ENCODE data around the gene DPYSL5. TPM values are rescaled to one million over a fixed set of nuclear protein-coding genes. Genes with fewer than 3 reads are reported as not detected.
"Not testable (repeated sequence)": the region's sequence is repeated elsewhere in the genome, so short reads cannot be mapped to it uniquely, and the experiment has no call there.

Gene DPYSL5
- total RNA-seq, 1 donor from 2014 or later: 0.19 TPM

- no peak for DNase-seq (ENCODE audit: low spot score)
- intact Hi-C loops (cut with DNase I): no loop called here
These were observed 16.7 kb downstream of the DPYSL5 start for GRCh38 chr2:26864646-26865045.

- intact Hi-C loops (cut with DNase I): no loop called here
These were observed 22.7 kb downstream of the DPYSL5 start for GRCh38 chr2:26870585-26871095.

GRCh38 chr2:26873286-26873983 lies 25.5 kb downstream of the DPYSL5 start:
- no peak for DNase-seq (ENCODE audit: low spot score)
- intact Hi-C loops (cut with DNase I): no loop called here

More at GRCh38 chr2:26870585-26871095, 22.7 kb downstream of the DPYSL5 start:
- no peak for DNase-seq (ENCODE audit: low spot score)

- no peak for DNase-seq (ENCODE audit: low spot score)
- intact Hi-C loops (cut with DNase I): no loop called here
These were observed 26.6 kb downstream of the DPYSL5 start for GRCh38 chr2:26874514-26874913.

- intact Hi-C loops (cut with DNase I): no loop called here
These were observed 27.2 kb downstream of the DPYSL5 start for GRCh38 chr2:26875065-26875634.

DNA sequence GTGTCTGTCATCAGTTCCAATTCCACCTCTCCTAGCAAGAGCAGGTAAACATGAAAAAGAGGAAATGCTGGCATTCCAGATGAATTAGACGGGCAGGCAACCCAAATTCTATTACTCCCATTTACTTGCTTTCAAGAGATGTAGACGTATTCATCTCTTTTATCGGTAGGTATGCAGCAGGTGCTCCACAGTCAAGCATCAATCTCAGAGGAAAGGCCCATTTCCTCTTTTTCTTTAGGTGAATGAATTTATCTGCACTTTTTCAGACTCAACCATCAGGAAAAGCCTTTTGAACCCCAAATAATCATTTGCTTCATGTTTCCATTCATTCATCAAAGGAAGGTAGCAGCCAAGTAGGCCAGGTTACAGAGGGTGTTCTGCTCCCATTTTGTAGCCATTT lies 27.9 kb downstream of the DPYSL5 start:
- intact Hi-C loops (cut with DNase I): no loop called here

More at GRCh38 chr2:26875065-26875634, 27.2 kb downstream of the DPYSL5 start:
- no peak for DNase-seq (ENCODE audit: low spot score)

GRCh38 chr2:26876260-26876659 lies 28.3 kb downstream of the DPYSL5 start:
- intact Hi-C loops (cut with DNase I): no loop called here
- DNase-seq (ENCODE audit: low spot score): no peak

More for the DNA sequence above, 27.9 kb downstream of the DPYSL5 start:
- no peak for DNase-seq (ENCODE audit: low spot score)

GRCh38 chr2:26877276-26877675 lies 29.3 kb downstream of the DPYSL5 start:
- intact Hi-C loops (cut with DNase I): no loop called here

GRCh38 chr2:26880161-26880560 lies 32.2 kb downstream of the DPYSL5 start:
- intact Hi-C loops (cut with DNase I): no loop called here
- DNase-seq (ENCODE audit: low spot score): no peak

More at GRCh38 chr2:26877276-26877675, 29.3 kb downstream of the DPYSL5 start:
- DNase-seq (ENCODE audit: low spot score): no peak

- intact Hi-C loops (cut with DNase I): no loop called here
- no peak for DNase-seq (ENCODE audit: low spot score)
These were observed 33.0 kb downstream of the DPYSL5 start for GRCh38 chr2:26880910-26881435.

GRCh38 chr2:26882220-26882619 lies 34.3 kb downstream of the DPYSL5 start:
- intact Hi-C loops (cut with DNase I); DNase-seq (ENCODE audit: low spot score): not testable (repeated sequence)

DNA sequence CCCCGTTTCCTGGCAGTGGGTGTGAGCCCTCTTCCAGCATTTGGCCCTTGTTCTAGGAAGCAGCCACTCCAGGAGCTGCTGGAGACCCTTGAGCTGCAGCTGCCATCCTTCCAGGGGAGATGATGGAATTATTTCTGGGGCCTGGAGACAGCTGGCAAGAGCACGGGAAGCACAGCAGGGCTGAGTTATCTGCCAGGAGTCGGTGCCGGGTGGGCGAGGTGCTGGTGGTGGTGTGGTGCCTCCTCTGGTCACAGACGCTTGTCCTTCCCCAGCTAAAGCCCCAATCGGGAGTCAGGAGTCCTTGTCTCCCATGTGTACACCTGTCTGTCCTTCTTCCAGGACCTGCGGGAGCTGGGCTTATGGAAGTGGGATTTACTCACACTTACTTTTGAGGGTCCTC lies 36.0 kb downstream of the DPYSL5 start:
- intact Hi-C loops (cut with DNase I): no loop called here
- DNase-seq (ENCODE audit: low spot score): no peak

- DNase-seq (ENCODE audit: low spot score): no peak
- intact Hi-C loops (cut with DNase I): no loop called here
These were observed 36.6 kb downstream of the DPYSL5 start for GRCh38 chr2:26884486-26884885.

DNA sequence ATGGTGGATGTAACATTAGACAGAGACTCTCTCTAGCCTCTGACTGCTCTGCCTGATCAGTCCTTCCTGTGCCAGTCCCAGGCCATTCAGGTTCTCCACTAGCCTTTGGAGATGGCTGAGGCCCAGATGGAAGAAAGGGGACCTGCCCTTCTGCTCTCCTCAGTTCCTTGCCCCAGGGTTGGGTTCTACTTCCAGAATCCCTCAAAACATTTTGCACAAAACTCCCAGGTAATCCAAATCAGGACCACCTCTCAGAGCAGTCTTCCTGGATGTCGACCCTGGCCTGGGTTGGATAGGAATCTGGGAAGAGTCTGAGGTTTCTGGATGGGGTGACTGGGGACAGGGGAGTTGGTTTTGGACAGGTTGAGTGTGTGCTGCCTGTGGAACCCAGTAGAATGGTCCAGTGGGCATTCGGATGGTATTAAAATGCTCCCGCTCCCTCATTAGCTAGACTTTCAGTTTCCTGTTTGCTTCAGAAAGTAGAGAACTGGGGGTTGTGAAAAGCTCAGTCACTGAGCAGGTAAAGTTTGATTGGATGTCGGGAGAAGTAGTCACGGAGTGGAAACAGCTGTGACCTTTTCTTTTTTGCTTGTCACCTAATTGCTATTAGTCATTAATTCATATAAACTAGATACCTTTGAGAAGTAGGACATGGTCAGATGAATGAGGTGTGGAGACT lies 37.9 kb downstream of the DPYSL5 start:
- no peak for DNase-seq (ENCODE audit: low spot score)
- intact Hi-C loops (cut with DNase I): no loop called here

- DNase-seq (ENCODE audit: low spot score): no peak
These were observed 38.8 kb downstream of the DPYSL5 start for GRCh38 chr2:26886736-26887135.

DNA sequence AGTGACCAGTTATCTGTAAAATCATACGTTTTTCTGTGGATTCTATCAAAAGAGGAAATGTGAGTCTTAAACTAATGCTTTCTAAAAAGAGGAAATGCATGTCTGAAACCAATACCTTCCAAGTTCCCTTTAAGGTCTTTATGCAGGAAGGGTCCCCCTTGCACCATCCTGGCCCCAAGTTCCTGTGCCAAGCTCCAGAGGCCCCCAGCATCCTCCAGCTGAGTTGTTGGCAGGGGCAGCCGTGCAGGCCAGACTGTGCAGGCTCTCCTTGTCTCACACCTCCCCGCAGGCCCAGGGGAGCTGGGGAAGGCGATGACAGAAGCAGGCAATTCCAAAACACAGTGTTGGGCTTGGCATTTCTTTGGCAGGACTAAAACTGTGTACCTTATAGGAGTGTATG lies 39.2 kb downstream of the DPYSL5 start:
- no peak for DNase-seq (ENCODE audit: low spot score)
- intact Hi-C loops (cut with DNase I): no loop called here

More at GRCh38 chr2:26886736-26887135, 38.8 kb downstream of the DPYSL5 start:
- intact Hi-C loops (cut with DNase I): no loop called here

- DNase-seq (ENCODE audit: low spot score): no peak
- intact Hi-C loops (cut with DNase I): no loop called here
These were observed 41.9 kb downstream of the DPYSL5 start for GRCh38 chr2:26889796-26890195.

- intact Hi-C loops (cut with DNase I): no loop called here
- no peak for DNase-seq (ENCODE audit: low spot score)
These were observed 42.5 kb downstream of the DPYSL5 start for GRCh38 chr2:26890341-26891000.

- DNase-seq (ENCODE audit: low spot score): no peak
- intact Hi-C loops (cut with DNase I): no loop called here
These were observed 44.2 kb downstream of the DPYSL5 start for GRCh38 chr2:26892133-26892532.
